Measurements from ENCODE around the gene KCNK5. TPM values are rescaled to one million over a fixed set of nuclear protein-coding genes. Genes with fewer than 3 reads are reported as not detected.

Gene KCNK5
- total and polyA plus RNA-seq, 2 of the 8 experiments (the other 6 are each of a cell fraction or from before 2014, with no cell fraction given): 20.9 to 44.3 TPM

DNA sequence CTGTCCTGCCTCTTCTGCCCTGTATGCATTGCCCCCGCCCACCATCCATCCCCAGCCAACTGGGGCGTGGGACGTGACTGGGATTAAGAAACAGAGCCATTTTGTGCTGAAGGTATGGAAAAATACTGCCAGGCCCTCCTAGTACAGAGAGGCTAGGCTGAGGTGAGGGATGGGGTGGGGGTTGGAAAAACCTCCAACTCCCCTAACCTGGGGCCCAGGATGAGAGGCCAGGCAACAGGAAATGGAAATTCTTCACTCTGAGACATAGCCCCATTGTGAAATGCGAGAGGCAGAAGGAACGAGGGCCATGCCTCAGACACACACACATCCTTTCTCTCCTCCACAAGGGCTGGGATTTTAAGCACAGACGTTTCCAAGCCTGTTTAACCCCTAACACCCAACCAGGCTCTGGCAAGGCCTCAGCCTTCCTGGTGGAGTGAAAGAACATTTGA, 19.9 kb downstream of the KCNK5 start:
- Histone ChIP-seq H2BK15ac (ENCODE audit: low read length) (peak overlapping the region; percentile 67; the same call in 1 of the 2 replicates), H2BK5ac (ENCODE audit: low read depth, low read length) (peak overlapping the region; percentile 69), H3K14ac (ENCODE audit: insufficient read length) (no peak overlapping the region), H3K36me3 (ENCODE audit: control insufficient read depth in 2 of 4, insufficient read depth in 4 of 4, low read length in 3 of 4) (peaks cover 0 to 10% (median 1%) of the 10 kb centered on the region in 4 experiments; a peak in 2 of 8 replicates), H2BK120ac (replicated peaks; ENCODE audit: low read depth, low read length) (no peak overlapping the region), H3K23ac (ENCODE audit: insufficient read length) (no peak overlapping the region), H3K79me2 (ENCODE audit: control insufficient read depth in 1 of 2, insufficient read depth in 2 of 2, low read length in 2 of 2) (peaks cover 6 to 94% of the 10 kb centered on the region in 2 experiments), H3K27ac (ENCODE audit: low read depth, low read length) (no peak overlapping the region), H4K20me1 (replicated peaks in 1 of 2; ENCODE audit: control insufficient read depth in 1 of 2, insufficient read depth in 2 of 2, low read length in 2 of 2) (peaks cover 28 to 49% of the 10 kb centered on the region in 2 experiments), H3K4ac (replicated peaks; ENCODE audit: insufficient read length, low read depth, low read length) (peak overlapping the region; percentile 5), H2BK20ac (ENCODE audit: low read length) (0 out of 2 replicates have a peak overlapping the region, but pooled peaks have one; percentile 48), H4K91ac (replicated peaks; ENCODE audit: insufficient read length, low read length) (peak overlapping the region; percentile 5), H3K56ac (replicated peaks; ENCODE audit: insufficient read length, low read depth, low read length) (no peak overlapping the region), H3K9me3 (ENCODE audit: insufficient read depth in 2 of 2, low read depth in 1 of 2, low read length in 1 of 2) (no peaks in the 10 kb centered on the region), H2AFZ (ENCODE audit: low read length) (no peak overlapping the region), H4K5ac (ENCODE audit: insufficient read length, low read depth, low read length) (no peak overlapping the region), H3K79me1 (ENCODE audit: low read depth, low read length) (peaks cover 21% of the 10 kb centered on the region), H3K27me3 (replicated peaks in 1 of 4; ENCODE audit: control insufficient read depth in 3 of 4, extremely low read depth in 1 of 4, insufficient read depth in 3 of 4, low read length in 3 of 4) (no peaks in the 10 kb centered on the region), H3K4me1 (replicated peaks in 1 of 4; ENCODE audit: control insufficient read depth in 3 of 4, insufficient read depth in 4 of 4, low read length in 3 of 4) (peaks cover 34 to 58% (median 45%) of the 10 kb centered on the region in 4 experiments), H3K9ac (replicated peaks in 1 of 4; ENCODE audit: extremely low read depth in 1 of 4, low read depth in 3 of 4, low read length in 3 of 4) (no peak overlapping the region), H3K4me3 (ENCODE audit: extremely low read depth in 1 of 4, insufficient read depth in 2 of 4, low read depth in 3 of 4, low read length in 4 of 4) (no peak overlapping the region), H2BK12ac (ENCODE audit: low read depth, low read length) (peak overlapping the region; percentile 88), H3K4me2 (ENCODE audit: insufficient read depth in 1 of 2, low read depth in 2 of 2, low read length in 2 of 2) (peak overlapping the region in 1 of 2 experiments; percentile 46; a peak in 2 of 4 replicates), H4K8ac (ENCODE audit: extremely low read depth, insufficient read depth, low read length) (no peak overlapping the region), H3K23me2 (ENCODE audit: low read depth, low read length) (no peaks in the 10 kb centered on the region), H2AK5ac (ENCODE audit: low read depth, low read length) (peak overlapping the region; percentile 65; the same call in 1 of the 2 replicates), H3K18ac (ENCODE audit: extremely low read depth, low read length) (no peak overlapping the region; the same call in 1 of the 2 replicates)
- TF ChIP-seq CREB1 (IDR thresholded peaks at IDR 0.05): no peak
- no peak for TF ChIP-seq SUZ12 (IDR thresholded peaks at IDR 0.05; ENCODE audit: low read length)
- TF ChIP-seq HDAC6 (IDR thresholded peaks at IDR 0.05; ENCODE audit: low read depth, low read length): no peak
- TF ChIP-seq CTBP2 (IDR thresholded peaks at IDR 0.05; ENCODE audit: borderline replicate concordance, insufficient read depth, insufficient read length, low read length): no peak
- no peak for TF ChIP-seq PHF8 (conservative IDR thresholded peaks at IDR 0.05; ENCODE audit: low read depth, low read length)
- TF ChIP-seq EP300 (IDR thresholded peaks at IDR 0.05; ENCODE audit: borderline replicate concordance in 1 of 2, low read depth in 2 of 2, low read length in 2 of 2): no peak
- TF ChIP-seq RAD21 (IDR thresholded peaks at IDR 0.05 in 1 of 2, conservative IDR thresholded peaks at IDR 0.05 in 1 of 2; ENCODE audit: low read depth in 2 of 2, low read length in 2 of 2): no peak
- no peak for TF ChIP-seq FOSL1 (IDR thresholded peaks at IDR 0.05; ENCODE audit: insufficient read depth, low read depth, low read length)
- no peak for TF ChIP-seq JUND (IDR thresholded peaks at IDR 0.05; ENCODE audit: low read length)
- TF ChIP-seq POLR2AphosphoS5 (IDR thresholded peaks at IDR 0.05; ENCODE audit: low read depth, low read length): no peak; the same call in 1 of the 2 replicates
- TF ChIP-seq TBP (IDR thresholded peaks at IDR 0.05; ENCODE audit: low read depth, low read length): no peak
- no peak for FAIRE-seq
- CTCF ChIA-PET (ENCODE audit: partially characterized antibody): interaction anchor here (0.8 to 72.8 kb wide), 5 partner anchors 5 to 87 kb away, joined by 3 to 1738 read pairs (median 836); partner anchors contain the start of genes KCNK17 and KCNK5
- WGBS, 2 experiments (ENCODE audit: extremely low coverage in 1 of 2, insufficient coverage in 1 of 2, insufficient read length in 1 of 2, insufficient replicate concordance in 2 of 2, low coverage in 1 of 2, low lambda C conversion rate in 2 of 2, missing lambda C conversion rate in 1 of 2): 46% methylated on average over 6 of the region's 6 CpGs; no CpG with 5 or more reads in 1 of the 2 experiments
- no peak for DNase-seq (ENCODE audit: low read depth in 1 of 2, low spot score in 2 of 2)
- POLR2A ChIA-PET (ENCODE audit: partially characterized antibody): interaction anchor here (0.7 to 3.3 kb wide), 4 partner anchors 11 to 1399 kb away, joined by 3 to 12 read pairs (median 6); partner anchors contain the start of genes KCNK17 and KCNK5
